Smooth muscle cell (in vitro differentiated cells): ENCODE data around the gene GCFC2. TPM values are rescaled to one million over a fixed set of nuclear protein-coding genes. Genes with fewer than 3 reads are reported as not detected.

Source experiments
- DNase-seq: peaks from one replicate; lab custom pipeline; 2025; ENCODE audit not compliant: unreplicated experiment; lab: John Stamatoyannopoulos, UW
- H2AFZ ChIP-seq: fragments of 200-600 bp; sonication (generic); 2 replicates; pipeline ENCODE4 v1.6.0; 2016; ENCODE audit warnings: antibody characterized with exemption, low read depth, mild to moderate bottlenecking
- H3F3A ChIP-seq: fragments of 200-600 bp; sonication (generic); 2 replicates; pipeline ENCODE4 v1.6.0; 2017; ENCODE audit warnings: antibody characterized with exemption, low read depth
- H3K27ac ChIP-seq: fragments of 200-600 bp; sonication (generic); 2 replicates; pipeline ENCODE4 v1.5.1; 2016; ENCODE audit warnings: low read depth, mild to moderate bottlenecking
- H3K27me3 ChIP-seq: fragments of 200-600 bp; sonication (generic); 2 replicates; pipeline ENCODE4 v1.6.1; 2016; ENCODE audit warnings: low read depth, mild to moderate bottlenecking
- H3K36me3 ChIP-seq: fragments of 200-600 bp; sonication (generic); 2 replicates; pipeline ENCODE4 v1.5.1; 2016; ENCODE audit warnings: low read depth
- H3K4me1 ChIP-seq: fragments of 200-600 bp; sonication (generic); 2 replicates; pipeline ENCODE4 v1.5.1; 2016; ENCODE audit warnings: low read depth
- H3K4me2 ChIP-seq: fragments of 200-600 bp; sonication (generic); 2 replicates; pipeline ENCODE4 v1.6.0; 2016; ENCODE audit warnings: mild to moderate bottlenecking
- H3K4me3 ChIP-seq: fragments of 200-600 bp; sonication (generic); 2 replicates; pipeline ENCODE4 v1.5.1; 2016; ENCODE audit warnings: mild to moderate bottlenecking
- H3K79me2 ChIP-seq: fragments of 200-600 bp; sonication (generic); 2 replicates; pipeline ENCODE4 v1.6.0; 2016; ENCODE audit warnings: low read depth, mild to moderate bottlenecking
- H3K9ac ChIP-seq: fragments of 200-600 bp; sonication (generic); 2 replicates; pipeline ENCODE4 v1.6.0; 2016; ENCODE audit warnings: low read depth
- H3K9me3 ChIP-seq: fragments of 200-600 bp; sonication (generic); replicated peaks from 2 replicates; pipeline ENCODE4 v1.5.1; 2016; ENCODE audit warnings: low read depth
- H4K20me1 ChIP-seq: fragments of 200-600 bp; sonication (generic); 2 replicates; pipeline ENCODE4 v1.6.0; 2016; ENCODE audit warnings: low read depth
- CTCF ChIP-seq: fragments of 200-600 bp; sonication (generic); IDR thresholded peaks from 2 replicates; pipeline ENCODE4 v1.5.1; 2017; ENCODE audit warnings: borderline replicate concordance, mild to moderate bottlenecking, antibody characterized with exemption; ENCODE audit not compliant: insufficient read depth, poor library complexity, severe bottlenecking
- WGBS: methylation state at CpG from one replicate; pipeline ENCODE4 v1.1.7; 2016; ENCODE audit warnings: low lambda C conversion rate; 5-methylcytosine and 5-hydroxymethylcytosine counted together
- polyA plus RNA-seq: library from polyadenylated mRNA; unstranded; fragments of >200 nt; fragmentation: Nextera tagmentation; extraction: Ambion mirVana; gene quantifications from 2 replicates; pipeline ENCODE4 v1.2.1, GENCODE V29; 2016
- total RNA-seq: library from RNA; depleted of rRNA; stranded (reverse); fragments of >200 nt; gene quantifications from 2 replicates; pipeline ENCODE4 v1.2.3, GENCODE V29; 2014

The GCFC2 gene
- total and polyA plus RNA-seq, 2 experiments from 2014 or later, result 5.7 to 11.5 TPM

- no peak overlapping the region for H3K27ac ChIP-seq
- no peak for DNase-seq
- H3K4me2 ChIP-seq, result no peak overlapping the region
Measured at GRCh38 chr2:75707901-75708300, 2.8 kb downstream of the GCFC2 start.

GRCh38 chr2:75705921-75706320 is 4.8 kb downstream of the GCFC2 start:
- H4K20me1 ChIP-seq, result no peaks in the 10 kb centered on the region
- no peaks in the 10 kb centered on the region for H3K27me3 ChIP-seq
- H3K79me2 ChIP-seq, result no peaks in the 10 kb centered on the region
- H3K9me3 ChIP-seq, result no peaks in the 10 kb centered on the region
- H2AFZ ChIP-seq, result no peak overlapping the region
- peaks cover 15% of the 10 kb centered on the region for H3K4me1 ChIP-seq
- H3K36me3 ChIP-seq, result peaks cover 8% of the 10 kb centered on the region
- H3F3A ChIP-seq, result no peaks in the 10 kb centered on the region
- DNase-seq, result no peak
- peak overlapping the region; percentile 4 for H3K27ac ChIP-seq
- no peak overlapping the region for H3K4me3 ChIP-seq
- TF ChIP-seq CTCF, result no peak
- peak overlapping the region; percentile 26 for H3K4me2 ChIP-seq
- no peak overlapping the region for H3K9ac ChIP-seq
- WGBS, result 7% methylated on average over 1 of the region's 1 CpG

More at GRCh38 chr2:75707901-75708300, 2.8 kb downstream of the GCFC2 start:
- H3K79me2 ChIP-seq, result no peaks in the 10 kb centered on the region
- H3K27me3 ChIP-seq, result no peaks in the 10 kb centered on the region
- peaks cover 17% of the 10 kb centered on the region for H3K4me1 ChIP-seq
- H3K4me3 ChIP-seq, result no peak overlapping the region
- TF ChIP-seq CTCF, result no peak
- H4K20me1 ChIP-seq, result no peaks in the 10 kb centered on the region
- H3F3A ChIP-seq, result no peaks in the 10 kb centered on the region
- WGBS, result 75% methylated on average over 3 of the region's 3 CpGs
- H3K9ac ChIP-seq, result no peak overlapping the region
- no peaks in the 10 kb centered on the region for H3K9me3 ChIP-seq
- no peaks in the 10 kb centered on the region for H3K36me3 ChIP-seq
- no peak overlapping the region for H2AFZ ChIP-seq

GRCh38 chr2:75703589-75704287 is 7.0 kb downstream of the GCFC2 start:
- Histone ChIP-seq H3K27ac (no peak overlapping the region), H3K9ac (no peak overlapping the region), H3K4me2 (no peak overlapping the region), H4K20me1 (no peaks in the 10 kb centered on the region), H3K79me2 (no peaks in the 10 kb centered on the region), H3K36me3 (peaks cover 14% of the 10 kb centered on the region), H3K9me3 (no peaks in the 10 kb centered on the region), H3F3A (no peaks in the 10 kb centered on the region), H3K4me3 (no peak overlapping the region), H3K4me1 (no peaks in the 10 kb centered on the region), H2AFZ (no peak overlapping the region), H3K27me3 (no peaks in the 10 kb centered on the region)
- 89% methylated on average over 4 of the region's 4 CpGs for WGBS
- no peak for TF ChIP-seq CTCF
- no peak for DNase-seq

- Histone ChIP-seq H4K20me1 (no peaks in the 10 kb centered on the region), H3K27ac (no peak overlapping the region), H3K4me3 (no peak overlapping the region), H3F3A (no peaks in the 10 kb centered on the region), H3K36me3 (peaks cover 21% of the 10 kb centered on the region), H3K4me1 (no peaks in the 10 kb centered on the region), H3K9me3 (peaks cover 5% of the 10 kb centered on the region), H3K4me2 (no peak overlapping the region), H3K9ac (no peak overlapping the region), H3K27me3 (no peaks in the 10 kb centered on the region), H2AFZ (no peak overlapping the region), H3K79me2 (no peaks in the 10 kb centered on the region)
- WGBS, result 96% methylated on average over 4 of the region's 4 CpGs
- DNase-seq, result no peak
- no peak for TF ChIP-seq CTCF
Measured at GRCh38 chr2:75702593-75702992, 8.1 kb downstream of the GCFC2 start.
